Heart left ventricle (tissue), 16 donors: ENCODE measurements around the gene LARP4B. TPM values are rescaled to one million over a fixed set of nuclear protein-coding genes. Genes with fewer than 3 reads are reported as not detected.

ENCODE experiments used
- ATAC-seq, 4 donors: fragments of 200-7000 bp; cut with Tn5 transposase; one replicate each; pipeline ENCODE4 v1.9.1; 2020 to 2022; ENCODE audit warnings: moderate library complexity in 4 of 4, mild to moderate bottlenecking in 3 of 4, moderate number of reproducible peaks in 1 of 4
- DNase-seq, 5 donors: peaks; one replicate each; pipeline ENCODE4 v3.0.0-alpha.2; 2020
- H3K27ac ChIP-seq, 12 donors: fragments of 200-600 bp; sonication (generic) in 4 of 12; one replicate each; pipeline versions ENCODE4 v1.5.0 to v1.8.0; 2016 to 2022; ENCODE audit warnings: mild to moderate bottlenecking in 2 of 12
- H3K27me3 ChIP-seq, 9 donors: fragments of 200-600 bp; sonication (generic) in 2 of 9; one replicate each; pipeline versions ENCODE4 v1.5.1 to v1.8.0; 2016 to 2022; ENCODE audit warnings: mild to moderate bottlenecking in 3 of 9
- H3K36me3 ChIP-seq, 9 donors: fragments of 200-600 bp; sonication (generic) in 2 of 9; one replicate each; pipeline versions ENCODE4 v1.5.0 to v1.8.0; 2018 to 2022; ENCODE audit warnings: mild to moderate bottlenecking in 2 of 9
- H3K4me1 ChIP-seq, 12 donors: fragments of 200-600 bp; sonication (generic) in 4 of 12; one replicate each; pipeline versions ENCODE4 v1.5.0 to v1.8.0; 2016 to 2022; ENCODE audit warnings: mild to moderate bottlenecking in 3 of 12
- H3K4me3 ChIP-seq, 12 donors: fragments of 200-600 bp; sonication (generic) in 4 of 12; one replicate each; pipeline versions ENCODE4 v1.5.0 to v1.8.0; 2017 to 2022; ENCODE audit warnings: mild to moderate bottlenecking in 9 of 12, moderate library complexity in 4 of 12
- H3K9me3 ChIP-seq, 12 donors: fragments of 200-600 bp; sonication (generic) in 4 of 12; one replicate each; pipeline versions ENCODE4 v1.5.0 to v1.8.0; 2016 to 2022; ENCODE audit warnings: mild to moderate bottlenecking in 1 of 12
- CTCF ChIP-seq, 12 donors: fragments of 200-600 bp; sonication (generic) in 4 of 12; IDR thresholded peaks; one replicate each; pipeline versions ENCODE4 v1.5.0 to v1.8.0; 2018 to 2022; ENCODE audit warnings: antibody characterized with exemption in 12 of 12, mild to moderate bottlenecking in 5 of 12
- POLR2A ChIP-seq, 2 donors: fragments of 450-650 bp; IDR thresholded peaks; one replicate each; pipeline ENCODE4 v1.6.1; 2017; ENCODE audit warnings: antibody characterized with exemption in 2 of 2, mild to moderate bottlenecking in 2 of 2, moderate library complexity in 2 of 2
- WGBS, 4 donors: extraction: QIAGEN DNeasy Blood & Tissue Kit in 2 of 4; methylation state at CpG; one replicate each; pipeline versions ENCODE4 v1.1.5 to v1.1.7; 2013 to 2018; 5-methylcytosine and 5-hydroxymethylcytosine counted together
- intact Hi-C, 10 donors: fragments of 100-400 bp; cut with DNase I; formaldehyde crosslinking; loops; one replicate each; pipeline versions ENCODE4 v1.11.1 to v1.14.2; 2022
- polyA plus RNA-seq, 2 donors: library from polyadenylated mRNA; stranded (reverse); fragments of 200-250 nt; gene quantifications; one replicate each; pipeline ENCODE4 v1.2.3, GENCODE V29; 2013
- total RNA-seq, 9 donors: library from RNA; depleted of rRNA in 2 of 9; stranded (reverse); fragments of >200 nt in 2 of 9; fragmentation: NEBNext Ultra II Directional in 3 of 9; extraction: Animal tissue kit (Norgen Biotek cat#: 25700) in 3 of 9; gene quantifications; one replicate each; pipeline versions ENCODE4 v1.1.0 to v1.2.4, GENCODE V29; 2016 to 2023
- donor health status: ischemic (EF 13 %, LVEDD 7.1; RV severe dilation, severe dysfunction).
- donor health status: healthy with polysubstance abuse.
- donor health status: DM: no; HTN: yes; CAD: no.
- donor health status: DM: no; HTN: no; CAD: no.
- donor health status: ischemic (EF 25% LVEDD 6.9; RV normal size, moderate dysfunction).
- donor health status: ischemic (EF 25% LVEDD 5.7; RV mildly dilated, moderate dysfunction).
- donor health status: healthy.
- donor health status: DM: yes; HTN: yes; CAD: no.
- donor health status: ischemic (EF 35%, LVEDD 5.7; RV mildly dilated, moderate dysfunction).
- donor health status: nonischemic (EF 11% LVEDD 7.7; RV severe dilation, severe dysfunction).
- donor health status: DM: yes; HTN: yes; CAD: no.
- donor health status: PGD.
- donor health status: ischemic (EF 29% LVEDD 5.4; RV normal size, mild dysfunction).
- donor health status: nonischemic (EF 23%, LVEDD 6.1; RV moderate dilation, normal function).

The LARP4B gene
- total and polyA plus RNA-seq, 11 donors, result 20.1 to 81.1 (median 63.0) TPM

- peak in 3 of 4 donors; percentile 8 to 42 (median 38) for ATAC-seq
Measured at GRCh38 chr10:817371-817770, 114.1 kb downstream of the LARP4B start.

DNA sequence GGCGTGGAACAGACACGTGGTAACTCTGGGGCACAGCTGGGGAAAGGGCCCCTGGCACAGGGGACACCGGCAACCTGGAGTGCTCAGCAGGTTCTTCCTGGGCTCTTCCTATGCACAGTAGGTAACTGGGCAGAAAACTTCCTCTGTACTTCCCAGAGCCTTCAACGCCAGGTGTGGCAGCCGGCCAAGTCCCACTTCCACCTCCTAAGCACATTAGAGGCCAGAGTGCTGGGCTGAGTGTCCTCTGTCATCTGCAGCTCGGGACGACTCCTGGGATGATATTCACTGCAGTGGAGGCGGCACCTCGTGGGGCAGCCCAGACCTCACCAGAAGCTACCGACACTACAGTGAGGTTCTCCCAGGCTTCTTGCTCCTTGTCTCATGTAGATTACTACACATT lies 114.5 kb downstream of the LARP4B start:
- H3K27me3 ChIP-seq, result no peaks in the 10 kb centered on the region
- no peaks in the 10 kb centered on the region for H3K9me3 ChIP-seq
- ATAC-seq, result peak in 3 of 4 donors; percentile 36 to 52 (median 44)
- peak in 2 of 5 donors; percentile 46 to 62 for DNase-seq
- 43 to 53% (median 51%) methylated on average over 10 of the region's 10 CpGs for WGBS, 4 donors
- TF ChIP-seq POLR2A (IDR thresholded peaks at IDR 0.05) (no peak), CTCF (IDR thresholded peaks at IDR 0.05) (no peak)
- peaks cover 0 to 34% (median 30%) of the 10 kb centered on the region in 12 donors for H3K4me1 ChIP-seq
- H3K4me3 ChIP-seq, result no peak overlapping the region
- H3K36me3 ChIP-seq, result peaks cover 0 to 99% (median 96%) of the 10 kb centered on the region in 9 donors
- H3K27ac ChIP-seq, result peak overlapping the region in 4 of 12 donors; percentile 21 to 55 (median 40)
- intact Hi-C loops, result loop anchor here in 3 of 10 donors (5.0 to 10.0 kb wide), 3 partner anchors 48 to 115 kb away; partner anchors contain the start of gene LARP4B (in 1 of the 3)

More at GRCh38 chr10:817371-817770, 114.1 kb downstream of the LARP4B start:
- DNase-seq, result no peak
- Histone ChIP-seq H3K4me3 (no peak overlapping the region), H3K9me3 (no peaks in the 10 kb centered on the region), H3K27ac (peak overlapping the region in 4 of 12 donors; percentile 21 to 55 (median 40)), H3K27me3 (no peaks in the 10 kb centered on the region), H3K36me3 (peaks cover 0 to 99% (median 96%) of the 10 kb centered on the region in 9 donors), H3K4me1 (peaks cover 0 to 34% (median 30%) of the 10 kb centered on the region in 12 donors)
- intact Hi-C loops, result loop anchor here in 3 of 10 donors (5.0 to 10.0 kb wide), 3 partner anchors 47 to 115 kb away; partner anchors contain the start of gene LARP4B (in 1 of the 3)
- TF ChIP-seq CTCF (IDR thresholded peaks at IDR 0.05), result no peak
- TF ChIP-seq POLR2A (IDR thresholded peaks at IDR 0.05), result no peak
- WGBS, 4 donors, result 43 to 54% (median 45%) methylated on average over 6 of the region's 6 CpGs

GRCh38 chr10:816091-816477 lies 115.4 kb downstream of the LARP4B start:
- Histone ChIP-seq H3K36me3 (peaks cover 0 to 100% (median 96%) of the 10 kb centered on the region in 9 donors), H3K27me3 (no peaks in the 10 kb centered on the region), H3K4me3 (no peak overlapping the region), H3K9me3 (no peaks in the 10 kb centered on the region), H3K27ac (no peak overlapping the region), H3K4me1 (peaks cover 0 to 34% (median 30%) of the 10 kb centered on the region in 12 donors)
- WGBS, 4 donors, result 95 to 100% (median 97%) methylated on average over 2 to 6 of the region's 6 CpGs
- TF ChIP-seq POLR2A (IDR thresholded peaks at IDR 0.05) (no peak), CTCF (IDR thresholded peaks at IDR 0.05) (no peak)
- DNase-seq (no peak), ATAC-seq (no peak)
- intact Hi-C loops, result loop anchor here in 3 of 10 donors (5.0 to 10.0 kb wide), 3 partner anchors 49 to 116 kb away; partner anchors contain the start of gene LARP4B (in 1 of the 3)

- intact Hi-C loops, result loop anchor here in 3 of 10 donors (5.0 to 10.0 kb wide), 3 partner anchors 49 to 117 kb away; partner anchors contain the start of gene LARP4B (in 1 of the 3)
- Histone ChIP-seq H3K36me3 (peaks cover 0 to 100% (median 97%) of the 10 kb centered on the region in 9 donors), H3K4me1 (peaks cover 0 to 34% (median 30%) of the 10 kb centered on the region in 12 donors), H3K4me3 (no peak overlapping the region), H3K9me3 (no peaks in the 10 kb centered on the region), H3K27ac (no peak overlapping the region), H3K27me3 (no peaks in the 10 kb centered on the region)
- 91 to 93% (median 93%) methylated on average over 13 to 19 of the region's 19 CpGs for WGBS, 4 donors
- no peak for TF ChIP-seq POLR2A (IDR thresholded peaks at IDR 0.05)
- no peak for TF ChIP-seq CTCF (IDR thresholded peaks at IDR 0.05)
- DNase-seq (no peak), ATAC-seq (no peak)
Measured at GRCh38 chr10:815338-816090, 116.0 kb downstream of the LARP4B start.
